Sciatic nerve (tissue), 2 donors: ENCODE measurements around the gene HIVEP1. TPM values are rescaled to one million over a fixed set of nuclear protein-coding genes. Genes with fewer than 3 reads are reported as not detected.
A peak's percentile ranks its signal among the peaks of the same experiment; 100 is the strongest.
"Not testable (repeated sequence)": the region's sequence is repeated elsewhere in the genome, so short reads cannot be mapped to it uniquely, and the experiment has no call there.

Experiments used
- ATAC-seq: fragments of 200-7000 bp; cut with Tn5 transposase; one replicate; pipeline ENCODE4 v1.9.1; 2020; ENCODE audit warnings: mild to moderate bottlenecking, moderate library complexity
- DNase-seq: peaks from one replicate; pipeline ENCODE4 v3.0.0-alpha.2; 2020; ENCODE audit warnings: low spot score
- intact Hi-C: fragments of 100-400 bp; cut with DNase I; formaldehyde crosslinking; loops from one replicate; pipeline ENCODE4 v1.14.2; 2022
- total RNA-seq: library from RNA; stranded (reverse); fragmentation: NEBNext Ultra II Directional; extraction: Animal tissue kit (Norgen Biotek cat#: 25700); gene quantifications from one replicate; pipeline ENCODE4 v1.2.1, GENCODE V29; 2021
- donor health status: DM: no; HTN: no; CAD: no.
- donor health status: DM: no; HTN: no; CAD: no.

Gene HIVEP1
- total RNA-seq, 1 donor from 2014 or later, result 48.6 TPM

GRCh38 chr6:12134581-12134980, 122.5 kb downstream of the HIVEP1 start:
- intact Hi-C loops, result no loop called here
- ATAC-seq (no peak), DNase-seq (no peak)

- ATAC-seq (no peak), DNase-seq (no peak)
- intact Hi-C loops, result no loop called here
Measured at GRCh38 chr6:12134991-12135390, 122.9 kb downstream of the HIVEP1 start.

GRCh38 chr6:12136905-12137304, 124.8 kb downstream of the HIVEP1 start:
- ATAC-seq, result no peak
- intact Hi-C loops, result no loop called here
- DNase-seq, result no peak

- ATAC-seq (peak; percentile 61), DNase-seq (peak; percentile 69)
- intact Hi-C loops, result no loop called here
Measured at GRCh38 chr6:12137480-12137879, 125.4 kb downstream of the HIVEP1 start.

- intact Hi-C loops, result no loop called here
- ATAC-seq (no peak), DNase-seq (no peak)
Measured at GRCh38 chr6:12138381-12138780, 126.3 kb downstream of the HIVEP1 start.

GRCh38 chr6:12138936-12139335, 126.8 kb downstream of the HIVEP1 start:
- ATAC-seq, result no peak

GRCh38 chr6:12147557-12148316, 135.6 kb downstream of the HIVEP1 start:
- ATAC-seq (no peak), DNase-seq (no peak)
- intact Hi-C loops, result no loop called here

More at GRCh38 chr6:12138936-12139335, 126.8 kb downstream of the HIVEP1 start:
- intact Hi-C loops, result no loop called here
- DNase-seq, result no peak

GRCh38 chr6:12148317-12148801, 136.2 kb downstream of the HIVEP1 start:
- DNase-seq (no peak), ATAC-seq (no peak)
- intact Hi-C loops, result no loop called here

- ATAC-seq (no peak), DNase-seq (no peak)
- intact Hi-C loops, result no loop called here
Measured at GRCh38 chr6:12148841-12149240, 136.7 kb downstream of the HIVEP1 start.

- ATAC-seq (no peak), DNase-seq (no peak)
- intact Hi-C loops, result no loop called here
Measured at GRCh38 chr6:12149944-12150510, 137.9 kb downstream of the HIVEP1 start.

- DNase-seq (no peak), ATAC-seq (no peak)
- intact Hi-C loops, result no loop called here
Measured at GRCh38 chr6:12150812-12151432, 138.8 kb downstream of the HIVEP1 start.

GRCh38 chr6:12151433-12151820, 139.3 kb downstream of the HIVEP1 start:
- DNase-seq, result no peak
- no peak for ATAC-seq
- intact Hi-C loops, result no loop called here

- ATAC-seq (no peak), DNase-seq (no peak)
- intact Hi-C loops, result no loop called here
Measured at GRCh38 chr6:12152023-12152970, 140.2 kb downstream of the HIVEP1 start.

GRCh38 chr6:12155769-12156168, 143.7 kb downstream of the HIVEP1 start:
- intact Hi-C loops, DNase-seq, ATAC-seq: not testable (repeated sequence)

GRCh38 chr6:12158686-12159415, 146.7 kb downstream of the HIVEP1 start:
- DNase-seq (no peak), ATAC-seq (no peak)
- intact Hi-C loops, result no loop called here

- DNase-seq (no peak), ATAC-seq (peak; percentile 78)
- intact Hi-C loops, result no loop called here
Measured at GRCh38 chr6:12160326-12160725, 148.2 kb downstream of the HIVEP1 start.

- no peak for DNase-seq
- ATAC-seq, result no peak
- intact Hi-C loops, result no loop called here
Measured at GRCh38 chr6:12162213-12162612, 150.1 kb downstream of the HIVEP1 start.

- ATAC-seq (no peak), DNase-seq (no peak)
- intact Hi-C loops, result no loop called here
Measured at GRCh38 chr6:12163149-12163548, 151.0 kb downstream of the HIVEP1 start.
